ENCODE results near the gene SLF2. TPM values are rescaled to one million over a fixed set of nuclear protein-coding genes. Genes with fewer than 3 reads are reported as not detected.
A peak's percentile ranks its signal among the peaks of the same experiment; 100 is the strongest.

Gene SLF2
- total RNA-seq, 4 donors from 2014 or later = 34.1 to 47.9 (median 40.4) TPM

DNA sequence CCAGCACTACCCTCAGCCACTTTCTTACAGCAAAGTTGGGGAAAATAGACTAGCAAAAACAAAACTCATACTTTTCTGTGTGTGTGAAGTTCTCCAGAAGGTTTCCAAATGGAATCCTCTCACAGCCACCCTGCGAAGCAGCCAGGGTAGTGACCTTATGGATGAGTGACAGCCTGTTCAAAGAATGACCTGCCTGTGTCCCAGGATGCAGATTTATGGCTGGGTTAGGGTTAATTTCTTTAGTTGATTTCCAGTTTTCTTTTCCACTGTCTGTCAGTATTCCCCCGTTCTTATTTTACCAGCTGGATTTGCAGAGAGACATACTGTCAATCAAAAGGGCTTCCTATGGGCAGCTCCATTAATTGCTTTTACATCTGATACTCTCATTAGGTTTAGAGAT is 54.1 kb downstream of the SLF2 start:
- Histone ChIP-seq H3K27ac (no peak overlapping the region), H3K4me1 (peaks cover 23 to 36% of the 10 kb centered on the region in 2 donors), H3K27me3 (no peaks in the 10 kb centered on the region), H3K36me3 (no peaks in the 10 kb centered on the region), H3K4me3 (replicated peaks in 1 of 3) (no peak overlapping the region), H3K9me3 (no peaks in the 10 kb centered on the region)
- DNase-seq = no peak
- WGBS, 2 donors = 78 to 85% methylated on average over 2 of the region's 2 CpGs
- TF ChIP-seq, protein P1, sequence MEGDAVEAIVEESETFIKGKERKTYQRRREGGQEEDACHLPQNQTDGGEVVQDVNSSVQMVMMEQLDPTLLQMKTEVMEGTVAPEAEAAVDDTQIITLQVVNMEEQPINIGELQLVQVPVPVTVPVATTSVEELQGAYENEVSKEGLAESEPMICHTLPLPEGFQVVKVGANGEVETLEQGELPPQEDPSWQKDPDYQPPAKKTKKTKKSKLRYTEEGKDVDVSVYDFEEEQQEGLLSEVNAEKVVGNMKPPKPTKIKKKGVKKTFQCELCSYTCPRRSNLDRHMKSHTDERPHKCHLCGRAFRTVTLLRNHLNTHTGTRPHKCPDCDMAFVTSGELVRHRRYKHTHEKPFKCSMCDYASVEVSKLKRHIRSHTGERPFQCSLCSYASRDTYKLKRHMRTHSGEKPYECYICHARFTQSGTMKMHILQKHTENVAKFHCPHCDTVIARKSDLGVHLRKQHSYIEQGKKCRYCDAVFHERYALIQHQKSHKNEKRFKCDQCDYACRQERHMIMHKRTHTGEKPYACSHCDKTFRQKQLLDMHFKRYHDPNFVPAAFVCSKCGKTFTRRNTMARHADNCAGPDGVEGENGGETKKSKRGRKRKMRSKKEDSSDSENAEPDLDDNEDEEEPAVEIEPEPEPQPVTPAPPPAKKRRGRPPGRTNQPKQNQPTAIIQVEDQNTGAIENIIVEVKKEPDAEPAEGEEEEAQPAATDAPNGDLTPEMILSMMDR (IDR thresholded peaks at IDR 0.05) = no peak
- TF ChIP-seq POLR2A (IDR thresholded peaks at IDR 0.05) = no peak
- intact Hi-C loops (cut with DNase I) = no loop called here

DNA sequence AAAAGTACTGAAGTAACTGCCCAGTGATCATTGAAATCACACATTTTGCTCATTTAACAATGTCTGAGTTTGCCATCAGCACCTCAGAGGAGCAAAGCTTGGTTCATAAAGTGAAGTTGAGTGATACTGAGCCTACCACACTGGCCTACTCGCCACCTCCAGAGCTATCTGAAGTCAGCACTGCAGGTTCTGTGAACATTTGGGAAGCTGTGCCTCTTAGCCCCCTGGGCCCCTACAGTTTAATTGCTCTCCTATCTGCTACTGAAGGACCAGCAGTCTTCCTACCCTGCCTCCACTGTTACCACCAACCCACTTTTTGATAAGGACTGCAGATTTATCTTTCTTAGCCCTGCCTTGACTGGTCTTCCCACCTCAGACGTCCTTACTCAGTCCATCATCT is 54.6 kb downstream of the SLF2 start:
- no peaks in the 10 kb centered on the region for H3K36me3 ChIP-seq
- no peaks in the 10 kb centered on the region for H3K27me3 ChIP-seq
- no peak for DNase-seq
- no peaks in the 10 kb centered on the region for H3K9me3 ChIP-seq
- TF ChIP-seq, protein P1 (IDR thresholded peaks at IDR 0.05) = no peak
- TF ChIP-seq POLR2A (IDR thresholded peaks at IDR 0.05) = no peak
- intact Hi-C loops (cut with DNase I) = no loop called here
- H3K4me1 ChIP-seq = peaks cover 19 to 32% of the 10 kb centered on the region in 2 donors
- H3K4me3 ChIP-seq (replicated peaks in 1 of 3) = no peak overlapping the region
- H3K27ac ChIP-seq = no peak overlapping the region
- 83 to 89% methylated on average over 2 of the region's 2 CpGs for WGBS, 2 donors

DNA sequence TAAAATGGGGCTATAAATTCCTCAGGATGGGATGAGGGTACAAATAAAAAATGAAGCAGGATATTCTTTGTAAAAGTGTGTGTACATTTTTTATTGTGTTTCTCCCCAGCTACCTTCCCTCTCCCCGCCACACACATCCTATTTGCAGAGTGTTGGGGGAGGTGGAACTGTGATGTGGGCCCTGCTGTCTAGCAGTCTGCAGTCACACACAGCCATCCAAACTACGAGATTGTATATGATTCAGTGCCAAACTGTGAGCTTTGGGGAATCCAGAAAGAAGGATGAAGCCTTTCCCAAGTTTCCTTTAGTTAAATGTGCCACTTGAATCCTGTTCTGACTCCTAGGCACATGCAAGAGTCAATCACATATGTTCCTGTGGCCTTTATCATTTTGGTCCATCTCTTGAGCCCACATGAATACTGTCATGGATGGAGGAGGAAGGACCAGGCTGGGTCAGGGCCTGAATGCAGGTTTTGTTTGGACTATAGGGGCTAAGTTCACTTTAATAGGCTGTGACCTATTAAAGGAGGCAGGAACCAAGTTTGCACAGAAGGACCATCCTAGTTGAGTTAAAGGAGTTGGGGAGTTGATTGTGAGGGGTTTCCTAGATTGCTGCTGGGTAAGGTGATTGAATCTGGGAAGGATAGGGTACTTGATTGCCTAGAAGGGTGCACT is 55.4 kb downstream of the SLF2 start:
- intact Hi-C loops (cut with DNase I) = no loop called here

DNA sequence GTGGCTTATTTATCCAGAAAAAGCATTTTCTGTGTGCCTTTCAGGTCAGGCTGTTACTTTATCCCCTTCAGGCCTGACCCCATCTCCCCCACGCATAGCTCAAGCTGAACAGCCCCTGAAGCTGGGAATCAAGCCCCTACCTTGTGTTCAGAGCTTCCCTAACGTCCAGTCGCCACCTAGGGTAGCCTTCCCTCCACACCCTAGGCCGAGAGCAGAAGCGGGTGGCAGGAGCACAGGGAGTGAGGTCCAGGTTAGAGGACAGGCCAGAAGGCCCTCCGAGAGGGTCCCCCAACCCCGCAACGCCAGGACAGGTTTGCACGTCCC is 56.1 kb downstream of the SLF2 start:
- TF ChIP-seq, protein P1 (IDR thresholded peaks at IDR 0.05) = no peak
- TF ChIP-seq POLR2A (IDR thresholded peaks at IDR 0.05) = no peak
- Histone ChIP-seq H3K4me3 (replicated peaks in 1 of 3) (peak overlapping the region in 2 of 3 donors; percentile 72 to 75), H3K4me1 (peaks cover 11 to 21% of the 10 kb centered on the region in 2 donors), H3K27ac (no peak overlapping the region), H3K27me3 (no peaks in the 10 kb centered on the region), H3K9me3 (no peaks in the 10 kb centered on the region), H3K36me3 (no peaks in the 10 kb centered on the region)
- no peak for DNase-seq
- WGBS, 2 donors = 14 to 32% methylated on average over 8 to 9 of the region's 9 CpGs
- intact Hi-C loops (cut with DNase I) = no loop called here

More for the DNA sequence above, 55.4 kb downstream of the SLF2 start:
- H3K9me3 ChIP-seq = no peaks in the 10 kb centered on the region
- no peaks in the 10 kb centered on the region for H3K36me3 ChIP-seq
- DNase-seq = no peak
- H3K27me3 ChIP-seq = no peaks in the 10 kb centered on the region
- WGBS, 2 donors = 88 to 100% methylated on average over 2 of the region's 2 CpGs
- no peak overlapping the region for H3K27ac ChIP-seq
- TF ChIP-seq, protein P1 (IDR thresholded peaks at IDR 0.05) = no peak
- TF ChIP-seq POLR2A (IDR thresholded peaks at IDR 0.05) = no peak
- H3K4me3 ChIP-seq (replicated peaks in 1 of 3) = no peak overlapping the region
- H3K4me1 ChIP-seq = peaks cover 15 to 28% of the 10 kb centered on the region in 2 donors

DNA sequence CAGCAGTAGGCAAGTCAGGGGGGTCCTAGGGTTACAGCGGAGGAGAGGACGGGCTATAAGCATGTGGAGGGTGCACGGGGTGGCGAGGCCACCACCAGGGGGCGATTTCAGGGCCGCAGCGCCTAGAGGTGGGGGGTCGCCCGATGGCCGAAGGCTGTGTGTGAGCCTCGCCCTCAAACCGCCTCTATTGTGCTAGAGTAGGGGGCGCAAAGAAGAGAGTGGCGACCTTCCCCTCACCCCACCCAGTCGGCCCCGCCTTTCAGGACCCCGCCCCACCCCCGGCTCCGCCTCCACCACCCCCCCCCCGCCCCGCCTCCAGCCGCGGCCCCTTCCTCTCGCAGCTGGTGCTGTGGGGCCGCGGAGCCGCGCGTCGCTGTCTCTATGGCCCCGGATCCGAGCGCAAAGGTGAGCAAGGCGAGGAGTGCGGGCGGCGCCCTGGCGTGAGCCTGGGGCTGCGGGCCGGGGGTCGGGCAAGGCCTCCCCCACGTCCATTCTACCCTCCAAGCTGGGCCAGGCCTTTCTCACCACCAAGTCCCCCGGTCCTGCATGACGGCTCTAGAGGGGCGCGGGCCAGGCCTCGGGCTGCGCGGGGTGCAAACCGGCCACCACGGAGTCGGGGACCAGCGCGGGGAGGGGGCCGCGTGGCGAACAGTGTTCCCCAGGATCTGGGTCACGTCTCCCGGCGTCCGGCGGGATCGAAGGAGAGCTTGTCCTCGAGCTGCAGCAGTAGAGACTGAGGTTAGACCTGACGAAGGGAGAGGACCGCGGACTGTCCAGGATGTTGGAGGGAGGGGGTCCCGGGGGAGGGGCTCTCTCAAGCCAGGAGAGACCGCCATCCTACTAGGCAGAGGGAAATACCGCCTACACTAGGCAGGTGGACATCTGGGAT is 56.7 kb downstream of the SLF2 start, which contains the start of gene SEMA4G:
Gene SEMA4G, plus strand, starts transcription at position 318 of the 889 bp plus-strand sequence. CDS start 3,409 bp downstream, outside the sequence.
- no peaks in the 10 kb centered on the region for H3K27me3 ChIP-seq
- peak within 1 kb of the TSS; percentile 42 to 75 (median 72) for H3K4me3 ChIP-seq (replicated peaks in 1 of 3)
- no peaks in the 10 kb centered on the region for H3K9me3 ChIP-seq
- peaks cover 11 to 17% of the 10 kb centered on the region in 2 donors for H3K4me1 ChIP-seq
- peak within 1 kb of the TSS in 2 of 3 donors; percentile 28 to 51 for H3K27ac ChIP-seq
- TF ChIP-seq, protein P1 (IDR thresholded peaks at IDR 0.05) = peak; percentile 36 to 71 (median 54)
- TF ChIP-seq POLR2A (IDR thresholded peaks at IDR 0.05) = peak in 1 of 2 donors; percentile 24
- WGBS, 2 donors = 5 to 17% methylated on average over 6 to 15 of the region's 70 CpGs
- intact Hi-C loops (cut with DNase I) = no loop called here
- H3K36me3 ChIP-seq = no peaks in the 10 kb centered on the region
- peak; percentile 36 to 43 for DNase-seq
